Measurements from ENCODE around the gene ANHX.
A peak's percentile ranks its signal among the peaks of the same experiment; 100 is the strongest.

ANHX gene

GRCh38 chr12:133192847-133193246 is 42.8 kb downstream of the ANHX start:
- DNase-seq (ENCODE audit: low read depth, low spot score): no peak
- ChIA-PET CTCF (interaction anchor here (1.2 kb wide), 2 partner anchors 11 to 12 kb away, joined by 3 to 5 read pairs; partner anchors contain the start of gene ZNF268), POLR2A (no interaction called here)
- TF ChIP-seq, protein P1, sequence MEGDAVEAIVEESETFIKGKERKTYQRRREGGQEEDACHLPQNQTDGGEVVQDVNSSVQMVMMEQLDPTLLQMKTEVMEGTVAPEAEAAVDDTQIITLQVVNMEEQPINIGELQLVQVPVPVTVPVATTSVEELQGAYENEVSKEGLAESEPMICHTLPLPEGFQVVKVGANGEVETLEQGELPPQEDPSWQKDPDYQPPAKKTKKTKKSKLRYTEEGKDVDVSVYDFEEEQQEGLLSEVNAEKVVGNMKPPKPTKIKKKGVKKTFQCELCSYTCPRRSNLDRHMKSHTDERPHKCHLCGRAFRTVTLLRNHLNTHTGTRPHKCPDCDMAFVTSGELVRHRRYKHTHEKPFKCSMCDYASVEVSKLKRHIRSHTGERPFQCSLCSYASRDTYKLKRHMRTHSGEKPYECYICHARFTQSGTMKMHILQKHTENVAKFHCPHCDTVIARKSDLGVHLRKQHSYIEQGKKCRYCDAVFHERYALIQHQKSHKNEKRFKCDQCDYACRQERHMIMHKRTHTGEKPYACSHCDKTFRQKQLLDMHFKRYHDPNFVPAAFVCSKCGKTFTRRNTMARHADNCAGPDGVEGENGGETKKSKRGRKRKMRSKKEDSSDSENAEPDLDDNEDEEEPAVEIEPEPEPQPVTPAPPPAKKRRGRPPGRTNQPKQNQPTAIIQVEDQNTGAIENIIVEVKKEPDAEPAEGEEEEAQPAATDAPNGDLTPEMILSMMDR (IDR thresholded peaks at IDR 0.05; ENCODE audit: insufficient read depth, low read length, missing control alignments): no peak
- no peak overlapping the region for H3K4me3 ChIP-seq (ENCODE audit: low read depth, low read length)

GRCh38 chr12:133190176-133190575 is 45.5 kb downstream of the ANHX start:
- no peak for DNase-seq (ENCODE audit: low read depth, low spot score)
- POLR2A ChIA-PET: no interaction called here
- CTCF ChIA-PET: no interaction called here

DNA sequence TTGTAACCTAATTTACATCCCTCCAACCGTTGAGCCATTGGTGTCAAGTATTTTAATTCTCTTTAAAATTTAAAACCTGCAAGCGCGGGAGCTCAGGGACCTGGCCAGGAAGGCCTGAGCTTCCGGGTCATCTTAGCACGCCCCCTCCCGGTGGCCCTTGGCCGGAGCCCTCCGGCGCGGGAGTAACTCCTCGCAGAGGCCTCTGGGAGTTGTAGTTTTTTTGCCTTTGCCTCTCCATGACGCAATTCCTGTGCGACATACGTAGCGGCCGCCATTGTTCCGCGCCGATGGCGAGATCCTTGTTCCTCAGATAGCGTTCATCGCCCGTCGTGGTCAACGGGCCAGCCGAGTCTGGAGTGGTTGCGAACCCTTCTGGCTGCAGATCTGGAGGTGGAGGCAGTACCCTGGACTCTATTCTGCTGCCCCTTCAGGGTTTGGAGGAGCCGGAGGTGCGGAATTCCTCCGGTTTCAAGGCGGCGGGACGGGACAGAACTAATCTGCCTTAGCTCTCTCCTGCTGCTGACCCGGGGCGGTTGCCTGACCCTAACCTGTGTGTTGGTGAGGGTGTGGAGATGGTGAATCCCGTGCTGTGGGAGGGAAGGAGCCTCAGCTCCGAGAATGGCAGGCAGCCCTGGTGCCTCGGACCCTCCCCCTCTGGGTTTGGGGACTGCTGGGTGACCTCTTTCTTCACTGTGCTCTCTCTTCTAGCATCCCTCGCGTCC is 54.3 kb downstream of the ANHX start, which contains the start of gene ZNF268:
TSS of gene ZNF268 (plus strand) at position 258 of the 722 bp plus-strand sequence. CDS start 503 bp downstream, outside the sequence.
- CTCF ChIA-PET: interaction anchor here (0.7 to 2.7 kb wide), 11 partner anchors 10 to 194 kb away, joined by 3 to 8 read pairs (median 4); partner anchors contain the start of genes ZNF10, ZNF140, ZNF26 and ZNF891
- peak within 1 kb of the TSS; percentile 98 for H3K4me3 ChIP-seq (ENCODE audit: low read depth, low read length)
- POLR2A ChIA-PET: interaction anchor here (0.5 to 1.5 kb wide), 2 partner anchors 50 to 51 kb away, joined by 3 to 5 read pairs; partner anchors contain the start of genes ZNF10 and ZNF891
- TF ChIP-seq, protein P1 (IDR thresholded peaks at IDR 0.05; ENCODE audit: insufficient read depth, low read length, missing control alignments): peak; percentile 84
- peak; percentile 34 for DNase-seq (ENCODE audit: low read depth, low spot score)

More at GRCh38 chr12:133190176-133190575, 45.5 kb downstream of the ANHX start:
- H3K4me3 ChIP-seq (ENCODE audit: low read depth, low read length): no peak overlapping the region
- TF ChIP-seq, protein P1 (IDR thresholded peaks at IDR 0.05; ENCODE audit: insufficient read depth, low read length, missing control alignments): no peak

GRCh38 chr12:133180669-133181068 is 55.0 kb downstream of the ANHX start:
- H3K4me3 ChIP-seq (ENCODE audit: low read depth, low read length): no peak overlapping the region
- CTCF ChIA-PET: interaction anchor here (0.7 to 2.7 kb wide), 10 partner anchors 10 to 194 kb away, joined by 3 to 8 read pairs (median 4); partner anchors contain the start of genes ZNF10, ZNF140, ZNF26 and ZNF891
- TF ChIP-seq, protein P1 (IDR thresholded peaks at IDR 0.05; ENCODE audit: insufficient read depth, low read length, missing control alignments): no peak

DNA sequence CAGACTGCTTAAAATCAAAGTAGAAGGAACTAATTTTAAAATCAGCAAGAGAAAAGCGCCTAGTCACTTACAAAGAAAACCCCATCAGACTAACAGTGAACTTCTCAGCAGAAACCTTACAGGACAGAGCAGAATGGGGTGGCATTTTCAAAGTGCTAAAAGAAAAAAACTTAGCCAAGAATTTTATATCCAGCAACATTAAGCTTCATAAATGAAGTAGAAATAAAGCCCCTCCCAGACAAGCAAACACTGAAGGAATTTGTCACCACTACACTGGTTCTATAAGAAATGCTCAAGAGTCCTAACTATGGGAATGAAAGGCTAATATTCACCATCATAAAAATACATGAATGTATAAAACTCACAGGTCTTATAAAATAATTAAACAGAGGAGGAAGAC is 60.8 kb downstream of the ANHX start:
- POLR2A ChIA-PET: no interaction called here
- CTCF ChIA-PET: no interaction called here
- H3K4me3 ChIP-seq (ENCODE audit: low read depth, low read length): no peak overlapping the region
- no peak for DNase-seq (ENCODE audit: low read depth, low spot score)
- TF ChIP-seq, protein P1 (IDR thresholded peaks at IDR 0.05; ENCODE audit: insufficient read depth, low read length, missing control alignments): no peak

More at GRCh38 chr12:133180669-133181068, 55.0 kb downstream of the ANHX start:
- POLR2A ChIA-PET: interaction anchor here (0.5 to 1.5 kb wide), 2 partner anchors 49 to 50 kb away, joined by 3 to 5 read pairs; partner anchors contain the start of genes ZNF10 and ZNF891
- no peak for DNase-seq (ENCODE audit: low read depth, low spot score)

DNA sequence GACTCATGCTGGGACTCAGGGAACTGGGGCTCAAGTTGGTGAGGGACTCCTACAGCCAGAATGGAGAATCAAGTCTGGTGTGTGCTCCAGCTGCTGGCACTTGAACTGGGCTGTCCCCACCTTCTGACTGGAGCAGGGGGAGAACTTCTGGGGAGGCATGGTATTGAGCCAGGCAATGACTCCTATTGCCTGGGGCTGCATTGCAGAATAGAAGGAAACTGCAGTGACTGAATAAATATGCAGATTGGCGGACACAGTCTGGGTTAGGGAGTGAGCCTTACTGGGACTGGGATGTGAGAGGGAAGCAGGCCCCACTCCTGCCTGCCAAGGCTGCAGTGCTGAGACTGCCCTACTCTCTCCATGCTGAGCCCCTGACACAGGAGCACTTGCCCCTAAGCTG is 63.2 kb downstream of the ANHX start:
- CTCF ChIA-PET: no interaction called here
- DNase-seq (ENCODE audit: low read depth, low spot score): no peak
- TF ChIP-seq, protein P1 (IDR thresholded peaks at IDR 0.05; ENCODE audit: insufficient read depth, low read length, missing control alignments): no peak
- POLR2A ChIA-PET: no interaction called here
- H3K4me3 ChIP-seq (ENCODE audit: low read depth, low read length): no peak overlapping the region

All from AG04449 (cell line).